22Rv1 (cell line): ENCODE results near the gene NPAS2.

Source experiments
- H3K27ac ChIP-seq: fragments of 450-650 bp; 2 replicates; pipeline ENCODE4 v1.5.1; 2017
- ZFX ChIP-seq: fragments of 450-650 bp; IDR thresholded peaks from 2 replicates; pipeline ENCODE4 v1.6.1; 2017; ENCODE audit warnings: antibody characterized with exemption, borderline replicate concordance
- TF ChIP-seq, protein P1 (sequence below): fragments of 450-650 bp; IDR thresholded peaks from 2 replicates; pipeline ENCODE4 v1.5.1; 2017; ENCODE audit warnings: mild to moderate bottlenecking

The NPAS2 gene

DNA sequence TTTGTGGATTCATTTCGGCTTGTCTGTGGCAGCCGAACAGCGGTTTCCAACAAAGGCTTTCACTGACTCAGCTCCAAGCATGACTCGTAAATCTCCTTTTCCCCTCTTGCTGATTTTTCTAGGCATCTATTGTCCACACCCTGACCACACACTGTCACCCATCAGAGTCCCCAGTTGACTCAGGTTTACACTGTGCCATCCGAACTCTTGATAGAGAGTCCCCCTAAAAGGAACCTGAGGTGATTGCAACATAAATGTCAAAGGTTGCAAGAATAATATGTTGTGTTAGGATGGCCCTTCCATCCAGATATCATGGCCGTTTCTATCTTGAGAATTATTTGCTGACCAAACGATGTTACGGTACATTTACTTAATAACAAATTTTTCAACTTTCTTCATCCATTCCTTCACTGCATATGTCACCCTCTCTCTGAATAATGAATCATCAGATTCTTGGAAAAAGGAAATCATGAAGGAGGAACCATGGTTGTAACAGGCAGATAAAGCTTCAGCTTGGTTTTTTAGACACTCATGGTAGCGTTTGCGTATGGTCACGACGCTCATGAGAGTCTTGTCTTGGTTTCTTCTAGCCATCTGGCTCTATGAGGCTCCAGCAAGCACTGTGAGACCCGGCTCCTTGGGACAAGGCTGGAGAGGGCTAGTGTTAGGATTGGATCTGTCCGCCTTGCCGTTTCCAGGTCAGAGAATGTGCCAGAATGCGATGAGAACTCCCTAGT lies 72.1 kb downstream of the NPAS2 start:
- H3K27ac ChIP-seq = no peak overlapping the region

DNA sequence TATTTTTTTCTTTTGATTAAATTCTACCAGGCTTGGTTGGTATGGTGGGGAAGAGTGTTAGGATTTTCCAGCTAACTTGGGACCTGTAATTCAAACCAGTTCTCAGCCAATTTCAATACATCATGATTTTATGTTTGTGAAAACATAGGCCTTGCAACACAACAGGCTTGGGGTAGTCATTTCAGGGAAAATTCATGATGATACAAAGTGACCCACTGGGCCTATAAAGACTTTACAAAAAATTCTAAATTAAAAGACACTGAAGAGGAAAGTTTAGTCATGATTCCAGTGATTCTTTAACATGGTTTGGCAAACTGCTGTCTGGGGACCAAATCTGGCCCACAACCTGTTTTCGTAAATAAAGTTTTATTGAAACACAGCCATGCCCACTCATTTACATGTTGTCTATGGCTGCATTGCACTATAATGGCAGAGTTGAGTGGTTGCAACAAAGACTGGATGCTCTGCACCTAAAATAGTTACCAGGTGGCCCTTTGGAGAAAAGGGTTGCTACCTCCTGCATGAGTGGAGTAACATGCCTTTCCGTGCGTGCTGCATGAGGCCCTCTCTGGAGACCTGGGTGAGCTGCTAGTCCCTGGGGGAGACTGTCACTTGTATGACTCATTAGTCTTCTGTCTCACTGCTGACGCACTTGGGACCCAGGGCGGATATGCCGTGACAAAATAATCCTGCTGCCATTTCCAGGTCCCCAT lies 73.6 kb downstream of the NPAS2 start:
- H3K27ac ChIP-seq = no peak overlapping the region
- no peak for TF ChIP-seq ZFX

More for the DNA sequence above, 72.1 kb downstream of the NPAS2 start:
- no peak for TF ChIP-seq ZFX
- TF ChIP-seq, protein P1, sequence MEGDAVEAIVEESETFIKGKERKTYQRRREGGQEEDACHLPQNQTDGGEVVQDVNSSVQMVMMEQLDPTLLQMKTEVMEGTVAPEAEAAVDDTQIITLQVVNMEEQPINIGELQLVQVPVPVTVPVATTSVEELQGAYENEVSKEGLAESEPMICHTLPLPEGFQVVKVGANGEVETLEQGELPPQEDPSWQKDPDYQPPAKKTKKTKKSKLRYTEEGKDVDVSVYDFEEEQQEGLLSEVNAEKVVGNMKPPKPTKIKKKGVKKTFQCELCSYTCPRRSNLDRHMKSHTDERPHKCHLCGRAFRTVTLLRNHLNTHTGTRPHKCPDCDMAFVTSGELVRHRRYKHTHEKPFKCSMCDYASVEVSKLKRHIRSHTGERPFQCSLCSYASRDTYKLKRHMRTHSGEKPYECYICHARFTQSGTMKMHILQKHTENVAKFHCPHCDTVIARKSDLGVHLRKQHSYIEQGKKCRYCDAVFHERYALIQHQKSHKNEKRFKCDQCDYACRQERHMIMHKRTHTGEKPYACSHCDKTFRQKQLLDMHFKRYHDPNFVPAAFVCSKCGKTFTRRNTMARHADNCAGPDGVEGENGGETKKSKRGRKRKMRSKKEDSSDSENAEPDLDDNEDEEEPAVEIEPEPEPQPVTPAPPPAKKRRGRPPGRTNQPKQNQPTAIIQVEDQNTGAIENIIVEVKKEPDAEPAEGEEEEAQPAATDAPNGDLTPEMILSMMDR = no peak

DNA sequence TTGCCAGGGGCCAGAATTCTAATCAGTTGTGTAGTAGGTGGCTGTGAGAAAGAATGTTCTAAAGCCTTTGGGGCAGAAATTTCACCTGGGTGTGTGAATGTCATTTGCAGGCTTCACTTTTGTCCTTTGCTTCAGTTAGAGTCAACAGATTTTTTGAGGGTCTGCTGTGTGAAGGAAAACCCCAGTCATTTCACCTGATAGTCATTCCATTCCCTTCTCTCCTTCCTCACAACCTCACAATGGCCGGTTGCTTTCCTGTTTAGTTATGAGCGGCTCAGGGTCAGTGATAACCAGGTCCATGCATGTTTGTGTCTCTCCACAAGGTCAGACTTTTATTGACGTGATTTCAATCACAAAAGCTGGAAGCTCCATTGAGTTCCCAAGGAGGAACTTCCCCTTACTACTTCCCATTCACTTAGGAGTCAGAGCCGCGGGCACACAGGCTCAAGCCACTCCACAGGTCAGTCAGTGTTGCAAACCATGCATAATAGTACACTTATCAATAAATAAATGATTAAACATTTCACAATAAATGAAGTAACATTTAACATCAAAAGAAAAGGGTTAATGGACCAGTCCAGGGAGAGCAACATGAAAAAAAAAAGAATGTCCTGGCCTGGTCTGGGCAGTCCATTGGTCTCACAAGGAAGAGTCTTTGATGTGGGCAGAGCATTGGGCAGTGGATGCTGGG lies 74.3 kb downstream of the NPAS2 start:
- no peak overlapping the region for H3K27ac ChIP-seq
- TF ChIP-seq ZFX = no peak
- TF ChIP-seq, protein P1 = no peak

DNA sequence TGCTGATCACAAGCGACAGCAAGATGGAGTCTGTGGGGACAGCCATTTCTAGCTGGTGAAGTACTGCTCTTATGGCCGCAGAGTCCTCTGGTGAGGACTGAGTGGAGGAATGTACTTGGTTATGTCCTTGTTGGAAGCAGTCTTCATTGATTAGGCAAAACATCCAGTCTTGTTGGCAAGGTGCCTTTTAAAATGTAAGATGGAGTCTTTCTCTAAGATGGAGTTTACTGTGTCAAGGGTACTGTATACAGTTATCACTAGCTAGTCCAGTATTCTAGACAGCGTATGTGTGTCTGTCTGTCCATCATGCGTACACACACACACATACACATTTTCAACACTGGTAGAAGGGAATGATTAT lies 74.8 kb downstream of the NPAS2 start:
- H3K27ac ChIP-seq = no peak overlapping the region
- no peak for TF ChIP-seq ZFX
- TF ChIP-seq, protein P1 = no peak

DNA sequence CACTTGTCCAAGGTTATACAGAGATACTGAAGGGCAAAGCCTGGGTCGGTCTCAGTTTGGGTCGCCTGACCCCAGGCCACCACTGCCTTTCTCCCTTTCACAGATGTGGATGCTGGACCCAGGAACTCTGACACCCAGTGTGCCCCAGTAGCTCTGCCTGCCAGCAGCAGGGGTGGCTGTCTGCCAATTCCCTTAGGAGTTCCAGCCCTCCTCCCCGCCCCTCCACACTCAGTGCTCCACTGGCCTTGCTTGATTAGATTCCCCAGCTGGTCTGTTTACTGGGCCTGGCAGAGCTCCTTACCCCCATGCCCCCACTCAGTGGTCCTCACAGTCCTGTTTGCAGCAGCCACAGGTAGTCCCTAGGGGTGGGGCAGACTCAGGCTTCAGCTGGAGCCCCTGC lies 75.5 kb downstream of the NPAS2 start:
- no peak overlapping the region for H3K27ac ChIP-seq
- no peak for TF ChIP-seq ZFX
- TF ChIP-seq, protein P1 = no peak

DNA sequence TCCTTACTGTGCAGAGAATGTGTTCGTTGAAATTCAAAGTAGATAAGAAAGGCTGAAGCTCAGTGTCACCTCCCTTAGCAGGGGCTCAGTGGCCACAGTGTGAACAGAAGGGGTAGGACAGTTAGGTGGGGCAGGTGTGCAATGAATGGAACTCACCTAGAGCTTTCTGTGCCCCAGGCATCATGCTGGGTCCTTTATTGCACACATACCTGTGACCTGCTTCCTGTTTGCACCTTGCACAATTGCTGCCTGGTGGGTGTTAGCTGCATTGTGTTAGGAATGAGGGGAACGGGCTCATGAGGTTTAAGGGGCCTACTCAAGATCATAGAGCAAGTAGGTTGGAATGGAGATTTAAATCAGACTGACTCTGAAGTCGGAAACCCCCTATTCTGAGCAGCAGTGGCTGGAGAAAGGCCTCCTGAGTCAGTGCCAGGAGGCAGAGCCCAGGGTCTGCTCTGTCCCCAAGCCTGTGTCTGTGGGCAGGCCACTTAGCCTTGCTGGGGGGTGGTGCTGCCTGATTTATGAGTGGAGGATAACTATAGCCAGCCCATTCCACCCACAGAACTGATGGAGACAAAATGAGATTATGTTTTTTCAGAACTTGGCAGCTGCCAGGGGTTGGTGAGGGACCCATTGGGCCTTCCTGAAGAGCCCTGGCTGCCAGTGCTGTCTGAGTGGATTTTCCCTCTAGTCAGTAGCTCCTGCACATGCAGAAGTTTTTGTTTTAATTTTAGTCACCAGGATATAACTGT lies 76.2 kb downstream of the NPAS2 start:
- no peak overlapping the region for H3K27ac ChIP-seq
- TF ChIP-seq, protein P1 = no peak
- no peak for TF ChIP-seq ZFX

DNA sequence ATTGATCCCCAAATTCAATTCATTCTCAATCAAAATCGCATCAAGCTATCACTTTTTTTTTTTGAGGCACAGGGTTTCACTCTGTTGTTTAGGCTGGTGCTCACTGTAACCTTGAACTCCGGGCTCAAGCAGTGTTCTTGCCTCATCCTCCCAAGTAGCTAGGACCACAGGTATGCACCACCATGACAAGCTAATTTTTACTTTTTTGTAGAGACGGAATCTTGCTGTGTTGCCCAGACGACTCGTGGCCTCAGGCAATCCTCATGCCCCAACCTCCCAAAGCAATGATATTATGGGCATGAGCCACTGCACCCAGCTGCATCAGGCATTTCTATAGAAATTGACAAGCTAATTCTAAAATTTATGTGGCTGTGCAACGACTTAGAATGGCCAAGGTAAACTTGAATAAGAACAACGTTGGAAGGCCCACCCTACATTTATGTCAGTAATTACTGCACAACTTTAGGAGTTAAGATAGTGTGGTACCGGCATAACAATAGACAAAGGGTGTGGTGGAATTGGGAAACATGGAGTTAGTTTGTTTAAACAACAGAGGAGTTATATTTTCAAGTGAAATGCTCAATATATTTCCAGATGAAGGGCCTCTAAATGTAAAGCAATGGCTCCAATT lies 78.2 kb downstream of the NPAS2 start:
- no peak overlapping the region for H3K27ac ChIP-seq
- TF ChIP-seq, protein P1 = no peak
- TF ChIP-seq ZFX = no peak
